Liver (tissue), 9 donors: Measurements from ENCODE around the gene RALGAPA2. TPM values are rescaled to one million over a fixed set of nuclear protein-coding genes. Genes with fewer than 3 reads are reported as not detected.

ENCODE experiments used
- DNase-seq: peaks from one replicate; pipeline ENCODE4 v3.0.0-alpha.2; 2017; ENCODE audit warnings: low spot score
- H3K27ac ChIP-seq, 2 donors: one replicate each; pipeline ENCODE4 v1.7.0; 2013; ENCODE audit warnings: inconsistent platforms in 2 of 2, low read length in 2 of 2, control low read depth in 1 of 2, low read depth in 1 of 2, mild to moderate bottlenecking in 1 of 2
- H3K27me3 ChIP-seq, 4 donors: one replicate each; pipeline versions ENCODE4 v1.6.1 to v1.7.0; 2013; ENCODE audit warnings: low read length in 3 of 4, inconsistent platforms in 1 of 4, mild to moderate bottlenecking in 1 of 4, moderate library complexity in 1 of 4; ENCODE audit not compliant: control insufficient read depth in 4 of 4, insufficient read depth in 4 of 4
- H3K36me3 ChIP-seq, 4 donors: one replicate each; pipeline versions ENCODE4 v1.6.1 to v1.7.0; 2013; ENCODE audit warnings: low read length in 3 of 4, mild to moderate bottlenecking in 3 of 4, low read depth in 1 of 4, moderate library complexity in 1 of 4; ENCODE audit not compliant: control insufficient read depth in 4 of 4, insufficient read depth in 3 of 4
- H3K4me1 ChIP-seq, 4 donors: one replicate each; pipeline versions ENCODE4 v1.6.1 to v1.7.0; 2013; ENCODE audit warnings: low read length in 3 of 4, mild to moderate bottlenecking in 3 of 4, moderate library complexity in 1 of 4; ENCODE audit not compliant: control insufficient read depth in 4 of 4, insufficient read depth in 4 of 4
- H3K4me3 ChIP-seq, 3 donors: one replicate each; pipeline versions ENCODE4 v1.6.1 to v1.7.0; 2013; ENCODE audit warnings: low read length in 3 of 3, control low read depth in 1 of 3, low read depth in 1 of 3, mild to moderate bottlenecking in 1 of 3
- H3K9ac ChIP-seq, 2 donors: one replicate each; pipeline ENCODE4 v1.7.0; 2013; ENCODE audit warnings: low read length in 2 of 2, mild to moderate bottlenecking in 2 of 2, moderate library complexity in 2 of 2, control low read depth in 1 of 2, low read depth in 1 of 2
- H3K9me3 ChIP-seq, 4 donors: one replicate each; pipeline versions ENCODE4 v1.6.1 to v1.7.0; 2013; ENCODE audit warnings: low read length in 3 of 4; ENCODE audit not compliant: control insufficient read depth in 4 of 4
- CTCF ChIP-seq: fragments of 150-350 bp; IDR thresholded peaks from 2 replicates; pipeline ENCODE4 v1.5.1; 2017; ENCODE audit warnings: improper control_type of control experiment, low read depth, low read length; ENCODE audit not compliant: missing input control
- EGR1 ChIP-seq, 2 donors: IDR thresholded peaks; 2 replicates each; pipeline ENCODE4 v1.6.1; 2016 to 2018; ENCODE audit warnings: antibody characterized with exemption in 2 of 2, low read depth in 2 of 2
- GABPA ChIP-seq, 2 donors: IDR thresholded peaks in 1 of 2; conservative IDR thresholded peaks in 1 of 2; 2 replicates each; pipeline ENCODE4 v1.6.1; 2016; ENCODE audit warnings: antibody characterized with exemption in 2 of 2, mild to moderate bottlenecking in 1 of 2, moderate library complexity in 1 of 2
- HNF4A ChIP-seq, 2 donors: conservative IDR thresholded peaks; 2 replicates each; pipeline ENCODE4 v1.6.1; 2016; ENCODE audit warnings: antibody characterized with exemption in 2 of 2, mild to moderate bottlenecking in 2 of 2
- HNF4G ChIP-seq: IDR thresholded peaks from 2 replicates; pipeline ENCODE4 v1.6.1; 2016; ENCODE audit warnings: antibody characterized with exemption
- JUND ChIP-seq, 2 donors: IDR thresholded peaks; 2 replicates each; pipeline ENCODE4 v1.6.1; 2016; ENCODE audit warnings: antibody characterized with exemption in 2 of 2
- NR2F2 ChIP-seq: IDR thresholded peaks from 2 replicates; pipeline ENCODE4 v1.6.1; 2016; ENCODE audit warnings: antibody characterized with exemption
- RAD21 ChIP-seq, 2 donors: IDR thresholded peaks; 2 replicates each; pipeline ENCODE4 v1.6.1; 2016; ENCODE audit warnings: antibody characterized with exemption in 2 of 2, mild to moderate bottlenecking in 2 of 2
- REST ChIP-seq: IDR thresholded peaks from 2 replicates; pipeline ENCODE4 v1.6.1; 2016; ENCODE audit warnings: antibody characterized with exemption, mild to moderate bottlenecking
- SP1 ChIP-seq: IDR thresholded peaks from 2 replicates; pipeline ENCODE4 v1.6.1; 2018; ENCODE audit warnings: antibody characterized with exemption, mild to moderate bottlenecking
- TAF1 ChIP-seq: conservative IDR thresholded peaks from 2 replicates; pipeline ENCODE4 v1.6.1; 2016; ENCODE audit warnings: antibody characterized with exemption, mild to moderate bottlenecking
- YY1 ChIP-seq: IDR thresholded peaks from 2 replicates; pipeline ENCODE4 v1.6.1; 2016; ENCODE audit warnings: antibody characterized with exemption, mild to moderate bottlenecking
- whole genome bisulfite sequencing: extraction: QIAGEN DNeasy Blood & Tissue Kit; methylation state at CpG from one replicate; pipeline ENCODE4 v1.1.7; 2013; 5-methylcytosine and 5-hydroxymethylcytosine counted together
- polyA plus RNA-seq, 2 donors: library from polyadenylated mRNA; stranded (reverse) in 1 of 2; unstranded in 1 of 2; fragments of 200-250 nt in 1 of 2; fragments of >200 nt in 1 of 2; fragmentation: Nextera tagmentation in 1 of 2; extraction: Ambion mirVana in 1 of 2; gene quantifications; one replicate each; pipeline versions ENCODE4 v1.2.1 to v1.2.3, GENCODE V29; 2013 to 2015
- total RNA-seq, 2 donors: library from RNA; depleted of rRNA; stranded (reverse); fragments of >200 nt; gene quantifications; one replicate each; pipeline ENCODE4 v1.2.3, GENCODE V29; 2014
- TF ChIP-seq, protein P1 (sequence below): IDR thresholded peaks from 2 replicates; pipeline ENCODE4 v1.6.1; 2016; ENCODE audit warnings: antibody characterized with exemption
- TF ChIP-seq, protein P2 (sequence below): IDR thresholded peaks from 2 replicates; pipeline ENCODE4 v1.6.1; 2016; ENCODE audit warnings: antibody characterized with exemption
- TF ChIP-seq, protein P3 (sequence below): IDR thresholded peaks from 2 replicates; pipeline ENCODE4 v1.6.1; 2016; ENCODE audit warnings: antibody characterized with exemption
- donor health status: healthy.
- donor health status: healthy.
- donor health status: healthy.
- donor health status: healthy.
- donor health status: healthy.

RALGAPA2 gene
- total and polyA plus RNA-seq, 4 donors = 14.8 to 89.9 (median 25.1) TPM

- no peak overlapping the region for H3K9ac ChIP-seq
- TF ChIP-seq RAD21 (IDR thresholded peaks at IDR 0.05) = no peak
- TF ChIP-seq REST = no peak
- TF ChIP-seq HNF4G = no peak
- TF ChIP-seq, protein P1, sequence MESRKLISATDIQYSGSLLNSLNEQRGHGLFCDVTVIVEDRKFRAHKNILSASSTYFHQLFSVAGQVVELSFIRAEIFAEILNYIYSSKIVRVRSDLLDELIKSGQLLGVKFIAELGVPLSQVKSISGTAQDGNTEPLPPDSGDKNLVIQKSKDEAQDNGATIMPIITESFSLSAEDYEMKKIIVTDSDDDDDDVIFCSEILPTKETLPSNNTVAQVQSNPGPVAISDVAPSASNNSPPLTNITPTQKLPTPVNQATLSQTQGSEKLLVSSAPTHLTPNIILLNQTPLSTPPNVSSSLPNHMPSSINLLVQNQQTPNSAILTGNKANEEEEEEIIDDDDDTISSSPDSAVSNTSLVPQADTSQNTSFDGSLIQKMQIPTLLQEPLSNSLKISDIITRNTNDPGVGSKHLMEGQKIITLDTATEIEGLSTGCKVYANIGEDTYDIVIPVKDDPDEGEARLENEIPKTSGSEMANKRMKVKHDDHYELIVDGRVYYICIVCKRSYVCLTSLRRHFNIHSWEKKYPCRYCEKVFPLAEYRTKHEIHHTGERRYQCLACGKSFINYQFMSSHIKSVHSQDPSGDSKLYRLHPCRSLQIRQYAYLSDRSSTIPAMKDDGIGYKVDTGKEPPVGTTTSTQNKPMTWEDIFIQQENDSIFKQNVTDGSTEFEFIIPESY = no peak
- TF ChIP-seq, protein P2, sequence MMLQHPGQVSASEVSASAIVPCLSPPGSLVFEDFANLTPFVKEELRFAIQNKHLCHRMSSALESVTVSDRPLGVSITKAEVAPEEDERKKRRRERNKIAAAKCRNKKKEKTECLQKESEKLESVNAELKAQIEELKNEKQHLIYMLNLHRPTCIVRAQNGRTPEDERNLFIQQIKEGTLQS = no peak
- no peak for TF ChIP-seq YY1
- peaks cover 2 to 32% (median 13%) of the 10 kb centered on the region in 4 donors for H3K4me1 ChIP-seq
- no peaks in the 10 kb centered on the region for H3K27me3 ChIP-seq
- H3K36me3 ChIP-seq = no peaks in the 10 kb centered on the region
- no peaks in the 10 kb centered on the region for H3K9me3 ChIP-seq
- H3K27ac ChIP-seq = no peak overlapping the region
- no peak for DNase-seq
- no peak overlapping the region for H3K4me3 ChIP-seq
- 63% methylated on average over 5 of the region's 5 CpGs for WGBS
Measured at GRCh38 chr20:20666359-20666758, 46.1 kb downstream of the RALGAPA2 start.

DNA sequence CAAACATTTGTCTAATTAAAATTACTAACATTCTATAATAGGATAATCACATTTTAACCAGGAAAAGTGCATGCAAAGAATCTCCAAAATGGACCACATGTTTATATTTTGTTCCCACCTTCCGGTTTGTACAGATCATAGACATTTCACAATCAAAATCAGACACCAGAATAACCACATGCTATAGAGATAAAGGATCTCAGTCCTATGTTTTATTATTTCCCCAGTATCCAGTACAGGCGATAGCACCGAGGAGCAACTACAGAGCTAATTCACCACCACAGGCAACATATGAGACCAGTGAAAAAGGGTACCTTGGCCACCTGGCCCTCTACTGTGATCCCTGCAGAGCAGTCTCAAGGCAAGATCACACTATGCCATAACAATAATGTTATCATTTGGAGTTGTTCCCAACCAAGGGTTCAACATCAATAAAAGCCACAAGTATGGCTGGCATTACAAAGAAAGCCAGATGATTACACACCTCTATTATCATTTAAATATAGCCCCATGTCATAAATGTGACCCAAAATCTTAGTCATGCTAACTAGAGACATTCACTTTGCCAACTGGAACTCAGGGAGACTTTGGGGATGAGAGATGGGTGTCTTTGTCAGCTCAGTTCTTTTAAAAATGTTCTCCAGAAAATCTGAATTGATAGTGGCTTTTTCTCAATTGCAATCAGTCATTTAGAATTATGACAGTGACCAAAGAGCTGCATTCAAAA is 46.7 kb downstream of the RALGAPA2 start:
- no peaks in the 10 kb centered on the region for H3K36me3 ChIP-seq
- TF ChIP-seq, protein P2 = no peak
- no peak for TF ChIP-seq EGR1 (IDR thresholded peaks at IDR 0.05; ENCODE audit: low read depth in 2 of 2)
- no peak for TF ChIP-seq YY1
- TF ChIP-seq, protein P1 = no peak
- no peak for TF ChIP-seq CTCF
- no peak for TF ChIP-seq GABPA (IDR thresholded peaks at IDR 0.05 in 1 of 2, conservative IDR thresholded peaks at IDR 0.05 in 1 of 2)
- TF ChIP-seq JUND (IDR thresholded peaks at IDR 0.05) = no peak
- TF ChIP-seq RAD21 (IDR thresholded peaks at IDR 0.05) = no peak
- no peak for TF ChIP-seq TAF1
- TF ChIP-seq, protein P3, sequence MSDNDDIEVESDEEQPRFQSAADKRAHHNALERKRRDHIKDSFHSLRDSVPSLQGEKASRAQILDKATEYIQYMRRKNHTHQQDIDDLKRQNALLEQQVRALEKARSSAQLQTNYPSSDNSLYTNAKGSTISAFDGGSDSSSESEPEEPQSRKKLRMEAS = no peak
- no peak for TF ChIP-seq SP1
- TF ChIP-seq HNF4A (conservative IDR thresholded peaks at IDR 0.05) = no peak
- TF ChIP-seq NR2F2 = no peak
- H3K27me3 ChIP-seq = no peaks in the 10 kb centered on the region
- H3K9ac ChIP-seq = no peak overlapping the region
- no peak overlapping the region for H3K4me3 ChIP-seq
- DNase-seq = no peak
- H3K9me3 ChIP-seq = no peaks in the 10 kb centered on the region
- peaks cover 2 to 32% (median 14%) of the 10 kb centered on the region in 4 donors for H3K4me1 ChIP-seq
- no peak overlapping the region for H3K27ac ChIP-seq
- WGBS = 66% methylated on average over 3 of the region's 3 CpGs
